PFSK-1 (cell line): ENCODE data around the gene PRDX4.

Experiments
- FOXP2 ChIP-seq: optimal IDR thresholded peaks from 2 replicates; pipeline ENCODE3; 2011; ENCODE audit warnings: borderline replicate concordance, control low read depth, inconsistent platforms; ENCODE audit not compliant: insufficient read depth; ENCODE audit errors: extremely low read length, extremely low read depth
- POLR2AphosphoS5 ChIP-seq: IDR thresholded peaks from 2 replicates; pipeline ENCODE4 v1.6.1; 2012; ENCODE audit warnings: low read depth, mild to moderate bottlenecking, control low read depth, low read length, moderate library complexity
- SIN3A ChIP-seq: IDR thresholded peaks from 2 replicates; pipeline ENCODE4 v1.6.1; 2012; ENCODE audit warnings: mild to moderate bottlenecking, low read length, moderate library complexity, borderline replicate concordance; ENCODE audit not compliant: insufficient read depth
- TAF1 ChIP-seq: IDR thresholded peaks from 2 replicates; pipeline ENCODE4 v1.6.1; 2012; ENCODE audit warnings: low read length, control low read depth, borderline replicate concordance; ENCODE audit not compliant: insufficient read depth
- TF ChIP-seq, protein P1 (sequence below), 2 experiments: IDR thresholded peaks; 2 replicates each; pipeline versions ENCODE4 v1.6.1 to v1.8.0; 2011 to 2012; ENCODE audit warnings: low read depth in 2 of 2, low read length in 2 of 2, control low read depth in 1 of 2, inconsistent platforms in 1 of 2, mild to moderate bottlenecking in 1 of 2, moderate library complexity in 1 of 2; ENCODE audit not compliant: insufficient read depth in 1 of 2

Gene PRDX4

DNA sequence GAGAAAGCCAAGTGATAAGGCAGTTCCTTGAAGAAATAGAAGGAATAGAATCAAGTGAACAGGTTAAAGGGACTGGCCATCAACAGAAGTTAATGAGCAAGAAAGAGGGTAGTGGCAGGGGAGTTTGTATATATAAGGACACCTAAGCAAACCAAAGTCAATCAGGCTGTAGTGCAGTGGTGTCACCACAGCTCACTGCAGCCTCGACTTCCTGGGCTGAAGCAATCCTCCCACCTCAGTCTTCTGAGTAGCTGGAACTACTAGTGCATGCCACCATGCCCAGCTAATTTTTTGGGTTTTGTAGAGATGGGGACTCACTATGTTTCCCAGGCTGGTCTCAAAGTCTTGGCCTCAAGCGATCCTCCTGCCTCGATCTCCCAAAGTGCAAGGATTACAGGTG, 59.9 kb downstream of the PRDX4 start:
- no peak for TF ChIP-seq TAF1
- TF ChIP-seq FOXP2 = no peak
- TF ChIP-seq SIN3A = no peak
- TF ChIP-seq POLR2AphosphoS5 = no peak
- TF ChIP-seq, protein P1, sequence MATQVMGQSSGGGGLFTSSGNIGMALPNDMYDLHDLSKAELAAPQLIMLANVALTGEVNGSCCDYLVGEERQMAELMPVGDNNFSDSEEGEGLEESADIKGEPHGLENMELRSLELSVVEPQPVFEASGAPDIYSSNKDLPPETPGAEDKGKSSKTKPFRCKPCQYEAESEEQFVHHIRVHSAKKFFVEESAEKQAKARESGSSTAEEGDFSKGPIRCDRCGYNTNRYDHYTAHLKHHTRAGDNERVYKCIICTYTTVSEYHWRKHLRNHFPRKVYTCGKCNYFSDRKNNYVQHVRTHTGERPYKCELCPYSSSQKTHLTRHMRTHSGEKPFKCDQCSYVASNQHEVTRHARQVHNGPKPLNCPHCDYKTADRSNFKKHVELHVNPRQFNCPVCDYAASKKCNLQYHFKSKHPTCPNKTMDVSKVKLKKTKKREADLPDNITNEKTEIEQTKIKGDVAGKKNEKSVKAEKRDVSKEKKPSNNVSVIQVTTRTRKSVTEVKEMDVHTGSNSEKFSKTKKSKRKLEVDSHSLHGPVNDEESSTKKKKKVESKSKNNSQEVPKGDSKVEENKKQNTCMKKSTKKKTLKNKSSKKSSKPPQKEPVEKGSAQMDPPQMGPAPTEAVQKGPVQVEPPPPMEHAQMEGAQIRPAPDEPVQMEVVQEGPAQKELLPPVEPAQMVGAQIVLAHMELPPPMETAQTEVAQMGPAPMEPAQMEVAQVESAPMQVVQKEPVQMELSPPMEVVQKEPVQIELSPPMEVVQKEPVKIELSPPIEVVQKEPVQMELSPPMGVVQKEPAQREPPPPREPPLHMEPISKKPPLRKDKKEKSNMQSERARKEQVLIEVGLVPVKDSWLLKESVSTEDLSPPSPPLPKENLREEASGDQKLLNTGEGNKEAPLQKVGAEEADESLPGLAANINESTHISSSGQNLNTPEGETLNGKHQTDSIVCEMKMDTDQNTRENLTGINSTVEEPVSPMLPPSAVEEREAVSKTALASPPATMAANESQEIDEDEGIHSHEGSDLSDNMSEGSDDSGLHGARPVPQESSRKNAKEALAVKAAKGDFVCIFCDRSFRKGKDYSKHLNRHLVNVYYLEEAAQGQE (IDR thresholded peaks at IDR 0.05; ENCODE audit: insufficient read depth in 1 of 2, low read depth in 2 of 2, low read length in 2 of 2) = no peak

DNA sequence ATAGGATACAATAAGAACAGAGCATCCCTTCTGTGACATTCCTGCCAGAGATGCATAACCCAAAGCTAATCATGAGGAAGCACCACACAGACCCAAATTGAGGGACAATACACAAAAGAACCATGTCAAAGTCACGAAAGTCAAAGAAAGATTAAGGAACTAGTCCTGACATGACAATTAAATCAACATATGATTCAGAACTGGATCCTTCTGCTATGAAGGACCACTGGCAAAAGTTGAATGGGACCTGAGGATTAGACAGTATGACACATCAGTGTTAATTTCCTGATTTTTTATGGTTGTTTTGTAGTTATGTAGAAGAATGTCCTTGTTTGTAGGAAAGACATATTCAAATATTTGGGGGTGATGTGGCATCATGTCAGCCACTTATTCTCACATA, 61.9 kb downstream of the PRDX4 start:
- TF ChIP-seq SIN3A (no peak), FOXP2 (no peak), POLR2AphosphoS5 (no peak), TAF1 (no peak)
- TF ChIP-seq, protein P1 (IDR thresholded peaks at IDR 0.05; ENCODE audit: insufficient read depth in 1 of 2, low read depth in 2 of 2, low read length in 2 of 2) = no peak

DNA sequence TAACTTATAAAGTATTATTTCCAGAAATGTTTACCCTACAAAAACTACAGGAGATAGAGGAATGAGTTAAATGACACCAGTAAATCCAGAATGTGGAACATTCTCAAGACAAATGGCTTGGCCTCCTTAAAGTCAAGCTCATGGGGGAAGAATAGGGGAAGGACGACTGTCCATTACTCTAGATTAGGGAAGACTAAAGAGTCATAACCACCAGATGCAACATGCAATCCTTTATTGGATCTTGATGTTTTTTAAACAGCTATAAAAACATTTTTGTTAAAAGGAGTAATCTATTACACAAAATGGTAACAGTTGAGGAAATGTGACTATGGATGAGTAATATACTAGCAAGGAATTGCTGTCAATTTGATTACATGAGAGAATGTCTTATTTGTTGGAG, 64.7 kb downstream of the PRDX4 start:
- TF ChIP-seq TAF1 (no peak), POLR2AphosphoS5 (no peak), FOXP2 (no peak), SIN3A (no peak)
- TF ChIP-seq, protein P1 (IDR thresholded peaks at IDR 0.05; ENCODE audit: insufficient read depth in 1 of 2, low read depth in 2 of 2, low read length in 2 of 2) = no peak

DNA sequence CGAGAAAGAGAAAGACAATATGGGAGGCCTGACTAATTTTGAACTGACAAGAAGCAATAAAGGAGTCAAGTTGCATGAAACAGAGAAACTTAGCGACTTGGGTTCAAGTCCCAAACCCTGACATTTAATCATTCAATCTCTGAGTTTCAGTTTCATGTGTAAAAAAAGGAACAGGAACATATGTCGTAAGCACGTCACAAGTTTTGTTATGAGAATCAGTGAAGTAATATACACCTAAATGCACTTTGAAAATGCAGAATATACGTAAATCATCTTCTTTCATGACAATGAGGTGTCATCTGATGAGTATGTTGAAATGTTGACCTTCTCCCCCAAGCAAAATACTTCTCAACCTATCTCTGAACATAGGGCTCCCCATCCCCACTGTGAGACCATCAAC, 65.4 kb downstream of the PRDX4 start:
- TF ChIP-seq POLR2AphosphoS5 (no peak), SIN3A (no peak), TAF1 (no peak), FOXP2 (no peak)
- TF ChIP-seq, protein P1 (IDR thresholded peaks at IDR 0.05; ENCODE audit: insufficient read depth in 1 of 2, low read depth in 2 of 2, low read length in 2 of 2) = no peak
